WTC11 (cell line): ENCODE data around the gene MAP3K10.

Experiments
- CDX4 ChIP-seq: fragments of 250-450 bp; sonication (Bioruptor Pico); IDR thresholded peaks from 2 replicates; pipeline ENCODE4 v1.9.0; 2021; ENCODE audit warnings: moderate library complexity, mild to moderate bottlenecking, inconsistent platforms, borderline replicate concordance
- CTCF ChIP-seq: fragments of 200-600 bp; IDR thresholded peaks from 2 replicates; pipeline ENCODE4 v1.8.0; 2022; ENCODE audit warnings: antibody characterized with exemption
- E2F1 ChIP-seq: sonication (generic); formaldehyde crosslinking; IDR thresholded peaks from 2 replicates; pipeline ENCODE4 v1.8.0; 2022; ENCODE audit warnings: mild to moderate bottlenecking, missing genetic modification reagents
- FOXK1 ChIP-seq: sonication (generic); formaldehyde crosslinking; IDR thresholded peaks from 2 replicates; pipeline ENCODE4 v1.8.0; 2022; ENCODE audit warnings: mild to moderate bottlenecking, moderate library complexity, missing genetic modification reagents
- NFE2L1 ChIP-seq: sonication (generic); formaldehyde crosslinking; IDR thresholded peaks from 2 replicates; pipeline ENCODE4 v1.8.1; 2023; ENCODE audit warnings: missing genetic modification reagents
- TP53 ChIP-seq: sonication (generic); formaldehyde crosslinking; IDR thresholded peaks from 2 replicates; pipeline ENCODE4 v1.8.1; 2023; ENCODE audit warnings: mild to moderate bottlenecking, missing genetic modification reagents
- TF ChIP-seq, protein P1 (sequence below): sonication (generic); formaldehyde crosslinking; IDR thresholded peaks from 2 replicates; pipeline ENCODE4 v1.8.0; 2023; ENCODE audit warnings: missing genetic modification reagents

DNA sequence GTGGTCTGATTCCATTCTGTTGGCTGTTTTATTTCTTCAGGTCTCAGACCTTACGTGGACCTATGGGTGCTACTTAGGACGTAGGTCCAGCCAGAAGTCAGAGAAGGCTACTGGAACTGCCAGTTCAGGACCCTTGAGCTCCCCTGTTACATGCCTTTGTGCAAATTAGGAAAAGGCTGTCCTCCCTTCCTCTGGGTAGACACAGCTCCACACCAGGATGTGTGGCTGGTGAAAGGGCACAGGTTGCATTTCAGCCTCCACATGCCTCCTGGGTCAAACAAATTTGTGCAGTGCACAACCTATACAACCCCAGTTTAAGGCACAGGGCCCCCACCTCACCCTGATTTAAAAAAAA lies 43.9 kb upstream of the MAP3K10 start:
- TF ChIP-seq, protein P1, sequence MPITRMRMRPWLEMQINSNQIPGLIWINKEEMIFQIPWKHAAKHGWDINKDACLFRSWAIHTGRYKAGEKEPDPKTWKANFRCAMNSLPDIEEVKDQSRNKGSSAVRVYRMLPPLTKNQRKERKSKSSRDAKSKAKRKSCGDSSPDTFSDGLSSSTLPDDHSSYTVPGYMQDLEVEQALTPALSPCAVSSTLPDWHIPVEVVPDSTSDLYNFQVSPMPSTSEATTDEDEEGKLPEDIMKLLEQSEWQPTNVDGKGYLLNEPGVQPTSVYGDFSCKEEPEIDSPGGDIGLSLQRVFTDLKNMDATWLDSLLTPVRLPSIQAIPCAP, result no peak
- TF ChIP-seq TP53 (CRISPR knock-in tag) (no peak), CTCF (no peak), NFE2L1 (CRISPR knock-in tag) (no peak), FOXK1 (CRISPR knock-in tag) (no peak), E2F1 (CRISPR knock-in tag) (no peak), CDX4 (no peak)
